Subcutaneous abdominal adipose tissue (tissue), 5 donors: Measurements from ENCODE around the gene PDE8B.

Source experiments
- H3K27ac ChIP-seq: one replicate; pipeline ENCODE4 v1.7.0; 2013; ENCODE audit warnings: low read depth, mild to moderate bottlenecking, inconsistent platforms, low read length, moderate library complexity
- H3K27me3 ChIP-seq, 5 donors: one replicate each; pipeline ENCODE4 v1.7.0; 2013; ENCODE audit warnings: low read length in 5 of 5, inconsistent platforms in 1 of 5; ENCODE audit not compliant: control insufficient read depth in 5 of 5, insufficient read depth in 4 of 5
- H3K36me3 ChIP-seq, 5 donors: one replicate each; pipeline ENCODE4 v1.7.0; 2013; ENCODE audit warnings: low read length in 5 of 5; ENCODE audit not compliant: control insufficient read depth in 5 of 5, insufficient read depth in 5 of 5
- H3K4me1 ChIP-seq, 5 donors: one replicate each; pipeline ENCODE4 v1.7.0; 2013; ENCODE audit warnings: low read length in 5 of 5, mild to moderate bottlenecking in 3 of 5, moderate library complexity in 1 of 5; ENCODE audit not compliant: control insufficient read depth in 5 of 5, insufficient read depth in 5 of 5
- H3K4me3 ChIP-seq, 5 donors: one replicate each; pipeline ENCODE4 v1.7.0; 2013; ENCODE audit warnings: low read length in 5 of 5, low read depth in 1 of 5
- H3K9ac ChIP-seq, 5 donors: one replicate each; pipeline ENCODE4 v1.7.0; 2013; ENCODE audit warnings: low read length in 5 of 5, mild to moderate bottlenecking in 4 of 5, moderate library complexity in 3 of 5
- H3K9me3 ChIP-seq, 5 donors: one replicate each; pipeline ENCODE4 v1.7.0; 2013; ENCODE audit warnings: low read length in 5 of 5; ENCODE audit not compliant: control insufficient read depth in 5 of 5
- donor health status: healthy.
- donor health status: healthy.
- donor health status: healthy.
- donor health status: healthy.
- donor health status: healthy.

PDE8B gene

GRCh38 chr5:77316871-77317661 is 106.6 kb downstream of the PDE8B start:
- Histone ChIP-seq H3K9ac (no peak overlapping the region), H3K4me3 (no peak overlapping the region), H3K27ac (no peak overlapping the region), H3K9me3 (no peaks in the 10 kb centered on the region), H3K27me3 (no peaks in the 10 kb centered on the region), H3K4me1 (peaks cover 0 to 16% (median 1%) of the 10 kb centered on the region in 5 donors), H3K36me3 (no peaks in the 10 kb centered on the region)

- H3K4me1 ChIP-seq, result peaks cover 0 to 8% (median 0%) of the 10 kb centered on the region in 5 donors
- H3K27ac ChIP-seq, result no peak overlapping the region
- no peaks in the 10 kb centered on the region for H3K27me3 ChIP-seq
- H3K9me3 ChIP-seq, result no peaks in the 10 kb centered on the region
- H3K36me3 ChIP-seq, result no peaks in the 10 kb centered on the region
- no peak overlapping the region for H3K9ac ChIP-seq
- H3K4me3 ChIP-seq, result no peak overlapping the region
Measured at GRCh38 chr5:77318060-77318459, 107.6 kb downstream of the PDE8B start.

DNA sequence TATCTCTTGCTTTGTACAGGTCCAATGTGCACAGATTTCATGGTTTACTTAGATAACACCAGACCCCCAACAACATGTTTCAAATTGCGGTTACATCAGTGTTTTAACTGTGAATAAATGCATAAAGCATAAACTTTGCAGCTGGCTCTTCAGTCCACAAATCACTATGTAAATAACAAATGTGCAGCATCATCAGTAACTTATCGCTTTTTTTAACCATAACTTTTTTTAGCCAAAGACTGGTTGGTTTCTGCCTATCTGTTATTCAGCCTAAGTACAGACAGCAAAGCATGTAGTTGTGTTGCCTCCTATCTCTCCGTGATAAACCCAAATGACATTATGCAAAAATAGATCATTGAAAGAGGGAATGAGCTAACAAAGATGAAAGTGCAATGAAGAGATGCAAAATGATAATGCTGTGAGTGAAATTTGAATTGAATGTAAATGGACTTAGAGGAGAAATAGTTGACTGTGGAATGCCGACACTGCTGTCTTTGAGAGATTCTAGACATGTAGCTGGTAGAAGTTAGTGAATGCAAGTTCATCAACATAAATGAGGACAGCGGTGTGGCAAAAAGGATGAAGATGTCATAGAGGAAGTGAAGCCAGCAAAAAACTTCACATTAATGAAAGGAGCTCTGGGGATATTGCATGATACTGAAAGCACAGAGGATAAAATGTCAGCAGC is 108.8 kb downstream of the PDE8B start:
- Histone ChIP-seq H3K4me3 (no peak overlapping the region), H3K9me3 (no peaks in the 10 kb centered on the region), H3K27ac (no peak overlapping the region), H3K27me3 (no peaks in the 10 kb centered on the region), H3K4me1 (peaks cover 0 to 6% (median 0%) of the 10 kb centered on the region in 5 donors), H3K9ac (no peak overlapping the region), H3K36me3 (no peaks in the 10 kb centered on the region)

GRCh38 chr5:77321793-77322394 is 111.4 kb downstream of the PDE8B start:
- H3K4me3 ChIP-seq, result no peak overlapping the region
- no peak overlapping the region for H3K27ac ChIP-seq
- no peaks in the 10 kb centered on the region for H3K9me3 ChIP-seq
- H3K4me1 ChIP-seq, result peaks cover 0 to 6% (median 0%) of the 10 kb centered on the region in 5 donors
- H3K36me3 ChIP-seq, result peaks cover 0 to 3% (median 0%) of the 10 kb centered on the region in 5 donors
- H3K9ac ChIP-seq, result no peak overlapping the region
- no peaks in the 10 kb centered on the region for H3K27me3 ChIP-seq

DNA sequence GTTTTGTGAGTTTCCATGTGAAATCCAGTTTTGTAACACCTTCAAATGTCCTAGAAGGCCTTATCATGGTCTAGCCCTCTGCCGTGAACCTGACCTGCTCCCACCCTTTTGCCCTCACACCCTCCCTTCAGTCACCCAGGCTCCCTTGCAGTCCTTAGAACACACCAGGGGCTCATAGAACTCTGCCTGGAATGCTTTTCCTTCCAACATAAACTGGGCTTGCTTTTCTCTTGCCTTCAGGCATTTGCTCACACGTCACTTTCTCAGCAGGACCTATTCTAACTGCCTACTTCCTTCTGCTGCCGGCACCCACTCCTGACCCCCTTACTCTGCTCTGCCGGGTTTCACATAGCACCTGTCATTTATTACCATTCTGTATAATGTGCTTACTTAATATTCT is 111.9 kb downstream of the PDE8B start:
- Histone ChIP-seq H3K36me3 (peaks cover 0 to 3% (median 0%) of the 10 kb centered on the region in 5 donors), H3K9ac (no peak overlapping the region), H3K4me3 (no peak overlapping the region), H3K4me1 (peaks cover 0 to 2% (median 0%) of the 10 kb centered on the region in 5 donors), H3K27ac (no peak overlapping the region), H3K9me3 (no peaks in the 10 kb centered on the region), H3K27me3 (no peaks in the 10 kb centered on the region)

GRCh38 chr5:77325921-77326541 is 115.6 kb downstream of the PDE8B start:
- H3K27me3 ChIP-seq, result no peaks in the 10 kb centered on the region
- H3K27ac ChIP-seq, result no peak overlapping the region
- H3K9me3 ChIP-seq, result no peaks in the 10 kb centered on the region
- peaks cover 0 to 8% (median 0%) of the 10 kb centered on the region in 5 donors for H3K36me3 ChIP-seq
- peaks cover 0 to 24% (median 16%) of the 10 kb centered on the region in 5 donors for H3K4me1 ChIP-seq
- no peak overlapping the region for H3K9ac ChIP-seq
- H3K4me3 ChIP-seq, result no peak overlapping the region

DNA sequence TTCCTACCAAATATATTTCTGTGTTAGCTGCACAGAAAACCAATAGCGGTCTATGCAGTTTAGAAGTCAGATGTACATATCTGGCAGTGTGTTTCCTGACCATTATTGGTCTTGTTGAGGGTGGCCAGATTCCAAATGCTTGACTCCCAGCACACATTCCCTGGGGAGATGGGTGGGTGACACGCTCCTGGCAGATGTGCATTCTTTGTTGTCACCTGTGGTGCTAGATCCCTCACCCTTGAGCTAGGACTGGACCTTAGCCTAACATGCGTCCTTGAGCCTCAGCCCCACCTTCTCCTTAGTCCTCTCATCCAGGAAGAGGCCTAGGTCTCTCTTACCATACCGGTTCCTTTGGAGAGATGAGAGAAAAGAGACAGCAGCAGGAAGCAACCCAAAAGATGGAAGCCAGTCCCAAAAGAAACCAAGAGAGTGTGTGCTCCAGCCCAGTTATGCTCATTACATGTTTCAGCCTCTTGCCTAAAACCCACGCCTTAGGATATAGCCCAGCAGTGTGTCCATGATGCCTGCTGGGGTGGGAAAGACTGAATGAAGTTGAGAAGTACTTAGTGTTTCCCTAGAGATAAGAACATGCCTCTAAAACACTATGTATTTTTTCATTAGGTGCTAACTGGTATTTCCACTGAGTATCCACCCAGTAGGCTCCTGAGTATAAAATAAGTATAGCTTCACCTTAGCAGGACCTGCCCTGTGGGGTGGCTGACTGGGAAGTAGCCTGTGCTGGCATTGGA is 116.7 kb downstream of the PDE8B start:
- Histone ChIP-seq H3K27ac (no peak overlapping the region), H3K9me3 (no peaks in the 10 kb centered on the region), H3K9ac (no peak overlapping the region), H3K4me1 (peaks cover 0 to 24% (median 16%) of the 10 kb centered on the region in 5 donors), H3K27me3 (no peaks in the 10 kb centered on the region), H3K4me3 (no peak overlapping the region), H3K36me3 (peaks cover 0 to 8% (median 0%) of the 10 kb centered on the region in 5 donors)

- H3K4me3 ChIP-seq, result no peak overlapping the region
- H3K27ac ChIP-seq, result no peak overlapping the region
- peaks cover 0 to 8% (median 0%) of the 10 kb centered on the region in 5 donors for H3K36me3 ChIP-seq
- H3K9me3 ChIP-seq, result no peaks in the 10 kb centered on the region
- H3K27me3 ChIP-seq, result no peaks in the 10 kb centered on the region
- H3K9ac ChIP-seq, result no peak overlapping the region
- peaks cover 0 to 24% (median 16%) of the 10 kb centered on the region in 5 donors for H3K4me1 ChIP-seq
Measured at GRCh38 chr5:77328930-77329647, 118.6 kb downstream of the PDE8B start.
